Loucy (cell line): ENCODE measurements around the gene SIMC1.

ENCODE experiments used
- CTCF ChIP-seq: fragments of 200-600 bp; sonication (generic); conservative IDR thresholded peaks from 2 replicates; pipeline ENCODE4 v1.5.1; 2014; ENCODE audit warnings: mild to moderate bottlenecking, antibody characterized with exemption, low read length
- EZH2phosphoT487 ChIP-seq: fragments of 200-600 bp; IDR thresholded peaks from 2 replicates; pipeline ENCODE4 v1.6.1; 2018; ENCODE audit warnings: antibody characterized with exemption, mild to moderate bottlenecking, moderate library complexity, borderline replicate concordance

- TF ChIP-seq CTCF, result no peak
- no peak for TF ChIP-seq EZH2phosphoT487
Measured at GRCh38 chr5:176381979-176382378, 143.8 kb downstream of the SIMC1 start.
